Muscle of arm (tissue), 14 donors: Measurements from ENCODE around the gene OR10C1. TPM values are rescaled to one million over a fixed set of nuclear protein-coding genes. Genes with fewer than 3 reads are reported as not detected.
"Not testable (repeated sequence)": the region's sequence is repeated elsewhere in the genome, so short reads cannot be mapped to it uniquely, and the experiment has no call there.

Source experiments
- DNase-seq: peaks from one replicate; pipeline ENCODE4 v3.0.0-alpha.2; 2013
- long read RNA-seq, 11 donors: transcript quantifications; one replicate each; lab custom pipeline, GENCODE V29; 2026
- polyA plus RNA-seq, 12 donors: library from polyadenylated mRNA; unstranded; fragments of 120-200 nt; gene quantifications; one replicate each; pipeline ENCODE4 v1.2.1, GENCODE V29; 2013; ENCODE audit not compliant: insufficient read length in 12 of 12

OR10C1 gene, protein sequence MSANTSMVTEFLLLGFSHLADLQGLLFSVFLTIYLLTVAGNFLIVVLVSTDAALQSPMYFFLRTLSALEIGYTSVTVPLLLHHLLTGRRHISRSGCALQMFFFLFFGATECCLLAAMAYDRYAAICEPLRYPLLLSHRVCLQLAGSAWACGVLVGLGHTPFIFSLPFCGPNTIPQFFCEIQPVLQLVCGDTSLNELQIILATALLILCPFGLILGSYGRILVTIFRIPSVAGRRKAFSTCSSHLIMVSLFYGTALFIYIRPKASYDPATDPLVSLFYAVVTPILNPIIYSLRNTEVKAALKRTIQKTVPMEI
- not detected for polyA plus RNA-seq
- long read RNA-seq, donor 1: 0 reads
- long read RNA-seq, donor 2: 0 reads
- long read RNA-seq, donor 3: 0 reads
- long read RNA-seq, donor 4: 0 reads
- long read RNA-seq, donor 5: 0 reads
- long read RNA-seq, donor 6: 0 reads
- long read RNA-seq, donor 7: 0 reads
- long read RNA-seq, donor 8: 0 reads
- long read RNA-seq, donor 9: 0 reads
- long read RNA-seq, donor 10: 0 reads
- long read RNA-seq, donor 11: 0 reads

- no peak for DNase-seq
Measured at GRCh38 chr6:29439006-29439405, at the start of gene OR10C1. OR10C1 (plus strand) TSS chr6:29439306; CDS start chr6:29440016, 710 bp downstream.

DNA sequence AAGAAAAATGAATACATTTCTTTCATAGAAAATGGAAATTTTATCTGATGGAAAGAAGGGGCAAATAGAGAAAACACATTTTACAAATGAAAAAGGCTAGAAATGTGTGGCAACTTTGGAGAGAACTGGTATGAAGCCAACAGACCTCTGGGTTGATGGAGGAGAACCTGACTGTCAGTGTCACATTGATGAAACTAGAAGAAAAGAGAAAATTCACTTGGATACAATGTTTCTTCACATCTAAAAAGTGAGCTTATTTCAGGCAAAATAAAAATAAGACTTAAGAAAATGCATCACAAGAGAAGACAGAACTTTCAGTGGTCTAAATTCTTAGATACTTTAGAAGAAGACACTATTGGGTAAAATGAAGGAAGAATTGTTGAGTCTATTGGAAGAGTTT is 43.8 kb upstream of the OR10C1 start, which contains the start of gene OR12D2:
TSS of gene OR12D2 (plus strand) at position 301 of the 400 bp plus-strand sequence. CDS start 1,069 bp downstream, outside the sequence.
- no peak for DNase-seq

- DNase-seq: no peak
Measured at GRCh38 chr6:29399525-29399924, 39.6 kb upstream of the OR10C1 start.

DNA sequence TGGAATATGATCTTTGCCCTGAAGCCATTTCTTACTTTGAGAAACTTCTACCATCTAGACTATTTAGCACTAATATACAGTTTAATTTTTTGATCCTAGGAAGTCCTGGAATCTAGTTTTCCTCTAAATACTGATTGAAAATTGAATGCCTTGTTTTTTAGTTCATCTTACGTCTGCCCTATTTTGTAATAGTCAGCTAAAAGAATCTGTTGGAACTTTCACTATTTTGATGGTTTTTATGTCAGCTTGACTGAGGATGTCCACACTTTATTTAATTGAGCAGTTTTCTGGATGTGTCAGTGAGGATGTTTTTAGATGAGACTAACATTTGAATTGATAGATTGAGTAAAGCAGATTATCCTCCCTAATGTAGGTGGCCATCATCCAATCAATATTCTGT is 35.3 kb upstream of the OR10C1 start:
- DNase-seq: no peak

DNA sequence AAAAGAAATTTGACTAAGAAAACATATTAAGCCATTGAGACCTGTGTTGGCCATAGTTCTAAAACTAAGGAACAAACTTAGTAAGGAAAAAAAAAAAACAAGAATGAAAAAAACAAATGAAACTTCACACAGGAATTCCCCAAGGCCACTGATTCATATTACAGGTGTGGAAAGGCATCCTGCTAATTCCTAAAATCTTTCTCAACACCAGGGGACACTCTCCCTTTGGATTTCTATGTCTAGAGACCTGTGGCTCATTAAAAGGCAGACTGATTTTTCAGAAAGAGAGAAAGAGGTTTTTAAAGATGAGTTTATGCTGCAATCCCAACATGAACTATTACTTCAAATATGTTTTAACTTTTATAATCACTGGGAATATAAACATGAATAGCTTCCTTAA is 24.5 kb upstream of the OR10C1 start, which contains the start of gene OR12D1:
TSS of gene OR12D1 (plus strand) at position 341 of the 400 bp plus-strand sequence.
- DNase-seq: no peak

- DNase-seq: no peak
Measured at GRCh38 chr6:29419516-29419915, 19.6 kb upstream of the OR10C1 start.

GRCh38 chr6:29424168-29424567 is 14.9 kb upstream of the OR10C1 start:
- DNase-seq: no peak

GRCh38 chr6:29424575-29424974 is 14.5 kb upstream of the OR10C1 start:
- no peak for DNase-seq

DNA sequence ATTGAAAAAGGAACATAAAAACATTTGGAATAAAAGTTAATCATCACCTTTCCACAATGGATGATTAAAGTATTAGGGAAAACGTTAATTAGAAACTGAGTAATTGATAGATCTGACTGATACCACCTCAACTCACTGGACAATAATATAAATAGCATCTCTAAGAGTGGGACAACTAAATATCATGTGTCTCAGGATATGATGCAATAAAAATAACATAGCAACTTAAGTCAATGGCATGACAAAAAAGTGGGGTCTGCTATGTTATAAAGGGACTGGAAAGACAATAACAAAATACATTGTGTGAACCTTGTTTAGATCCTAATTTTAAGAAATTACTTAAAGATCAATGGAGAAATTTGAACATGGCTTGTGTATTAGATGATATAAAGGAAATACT is 14.0 kb upstream of the OR10C1 start:
- DNase-seq: no peak

- DNase-seq: no peak
Measured at GRCh38 chr6:29426654-29427053, 12.5 kb upstream of the OR10C1 start.

GRCh38 chr6:29436730-29437129 is 2.4 kb upstream of the OR10C1 start:
- not testable (repeated sequence) for DNase-seq

GRCh38 chr6:29442719-29443118 is 3.6 kb downstream of the OR10C1 start:
- DNase-seq: no peak

- DNase-seq: not testable (repeated sequence)
Measured at GRCh38 chr6:29444031-29444430, 4.9 kb downstream of the OR10C1 start.

DNA sequence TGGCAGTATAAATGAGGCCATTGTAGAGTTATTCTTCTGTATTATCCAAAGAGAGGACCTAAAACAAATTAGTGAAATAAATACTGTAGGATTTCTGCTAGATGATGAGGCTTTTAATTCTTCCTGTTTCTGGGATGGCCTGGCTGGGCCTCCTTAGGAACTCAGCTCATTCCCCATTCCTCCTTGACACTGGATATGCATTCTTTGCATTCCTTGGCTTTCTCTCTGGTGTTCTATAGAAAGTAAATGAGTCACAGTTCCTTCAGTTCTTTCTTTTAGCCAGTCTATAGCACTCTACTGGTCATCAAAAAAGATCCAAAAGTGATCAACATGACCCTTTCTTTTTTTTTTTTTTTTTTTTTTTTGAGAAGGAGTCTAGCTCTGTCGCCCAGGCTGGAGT is 8.6 kb downstream of the OR10C1 start:
- DNase-seq: no peak

DNA sequence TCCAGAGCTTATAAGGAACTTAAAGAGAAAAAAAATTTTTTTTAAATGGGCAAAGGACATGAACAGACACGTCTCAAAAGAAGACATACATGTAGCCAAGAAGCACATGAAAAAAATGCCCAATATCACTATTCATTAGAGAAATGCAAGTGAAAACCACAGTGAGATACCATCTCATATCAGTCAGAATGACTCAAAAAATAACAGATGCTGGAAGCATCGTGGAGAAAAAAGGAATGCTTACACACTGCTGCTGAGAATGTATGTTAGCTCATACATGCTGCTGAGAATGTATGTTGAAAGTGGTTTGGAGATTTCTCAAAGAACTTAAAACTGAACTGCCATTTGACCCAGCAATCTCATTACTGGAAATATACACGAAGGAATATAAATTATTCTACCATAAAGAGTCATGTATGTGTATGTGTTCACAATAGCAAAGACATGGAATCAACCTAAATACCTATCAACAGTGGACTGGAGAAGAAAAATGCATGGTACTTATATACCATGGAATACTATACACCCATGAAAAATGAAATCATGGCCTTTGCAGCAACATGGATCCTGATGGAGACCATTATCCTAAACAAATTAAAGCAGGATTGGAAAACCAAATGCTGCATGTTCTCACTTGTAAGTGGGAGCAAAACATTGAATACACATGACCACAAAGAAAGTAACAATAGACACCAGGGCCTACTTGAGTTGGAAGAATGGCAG is 12.5 kb downstream of the OR10C1 start:
- no peak for DNase-seq

DNA sequence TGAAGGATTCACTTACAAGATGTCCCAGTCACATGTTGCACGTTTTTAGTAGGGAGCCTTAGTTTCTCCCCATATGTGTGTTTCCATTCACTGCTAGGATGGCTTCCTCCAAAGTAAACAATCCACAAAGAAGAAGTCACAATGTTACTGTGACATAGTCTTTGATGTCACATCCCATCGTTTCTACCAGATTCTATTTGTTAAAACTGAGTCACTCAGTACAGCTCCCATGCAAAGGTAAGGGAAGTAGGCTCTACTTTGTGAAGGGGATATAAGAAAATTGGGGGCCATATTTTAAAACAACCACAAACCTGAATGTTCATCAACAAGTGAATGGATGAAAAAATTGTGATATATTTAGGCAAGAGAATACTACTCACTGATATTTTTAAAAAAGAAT is 17.9 kb downstream of the OR10C1 start, which contains the start of the genes OR11A1 and OR2H1:
TSS of gene OR11A1 (minus strand) at position 101 of the 400 bp plus-strand sequence. CDS start 29,430 bp downstream, outside the sequence.
TSS of gene OR2H1 (plus strand) at position 185 of the 400 bp plus-strand sequence. CDS start 4,615 bp downstream, outside the sequence.
- DNase-seq: no peak

- DNase-seq: no peak
Measured at GRCh38 chr6:29461021-29461814, 22.1 kb downstream of the OR10C1 start.

DNA sequence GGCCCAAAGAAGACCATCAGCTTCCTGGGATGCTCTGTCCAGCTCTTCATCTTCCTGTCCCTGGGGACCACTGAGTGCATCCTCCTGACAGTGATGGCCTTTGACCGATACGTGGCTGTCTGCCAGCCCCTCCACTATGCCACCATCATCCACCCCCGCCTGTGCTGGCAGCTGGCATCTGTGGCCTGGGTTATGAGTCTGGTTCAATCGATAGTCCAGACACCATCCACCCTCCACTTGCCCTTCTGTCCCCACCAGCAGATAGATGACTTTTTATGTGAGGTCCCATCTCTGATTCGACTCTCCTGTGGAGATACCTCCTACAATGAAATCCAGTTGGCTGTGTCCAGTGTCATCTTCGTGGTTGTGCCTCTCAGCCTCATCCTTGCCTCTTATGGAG is 22.9 kb downstream of the OR10C1 start:
- DNase-seq: no peak

GRCh38 chr6:29465279-29465678 is 26.2 kb downstream of the OR10C1 start:
- no peak for DNase-seq

- DNase-seq: peak; percentile 30
Measured at GRCh38 chr6:29465801-29466200, 26.7 kb downstream of the OR10C1 start.

DNA sequence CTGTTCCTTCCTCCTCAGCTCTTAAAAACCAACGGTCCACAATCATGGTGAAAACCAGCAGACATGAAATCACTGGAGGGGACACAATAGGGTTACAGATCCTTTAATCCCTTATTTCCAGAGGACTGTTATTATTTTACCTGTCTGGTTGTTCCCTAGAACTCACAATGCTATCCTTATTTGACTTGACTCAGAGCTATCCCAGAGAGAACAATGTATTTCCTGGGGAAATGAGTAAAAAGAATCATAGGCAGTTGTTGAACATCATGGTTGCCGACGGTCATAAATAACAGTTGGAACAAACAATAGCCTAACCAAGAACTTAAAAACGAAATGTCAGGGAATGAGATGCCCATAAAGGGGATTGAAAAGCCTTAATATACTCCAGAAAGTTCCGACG is 27.1 kb downstream of the OR10C1 start:
- no peak for DNase-seq
